ENCODE data around the gene CD6.

The CD6 gene, protein sequence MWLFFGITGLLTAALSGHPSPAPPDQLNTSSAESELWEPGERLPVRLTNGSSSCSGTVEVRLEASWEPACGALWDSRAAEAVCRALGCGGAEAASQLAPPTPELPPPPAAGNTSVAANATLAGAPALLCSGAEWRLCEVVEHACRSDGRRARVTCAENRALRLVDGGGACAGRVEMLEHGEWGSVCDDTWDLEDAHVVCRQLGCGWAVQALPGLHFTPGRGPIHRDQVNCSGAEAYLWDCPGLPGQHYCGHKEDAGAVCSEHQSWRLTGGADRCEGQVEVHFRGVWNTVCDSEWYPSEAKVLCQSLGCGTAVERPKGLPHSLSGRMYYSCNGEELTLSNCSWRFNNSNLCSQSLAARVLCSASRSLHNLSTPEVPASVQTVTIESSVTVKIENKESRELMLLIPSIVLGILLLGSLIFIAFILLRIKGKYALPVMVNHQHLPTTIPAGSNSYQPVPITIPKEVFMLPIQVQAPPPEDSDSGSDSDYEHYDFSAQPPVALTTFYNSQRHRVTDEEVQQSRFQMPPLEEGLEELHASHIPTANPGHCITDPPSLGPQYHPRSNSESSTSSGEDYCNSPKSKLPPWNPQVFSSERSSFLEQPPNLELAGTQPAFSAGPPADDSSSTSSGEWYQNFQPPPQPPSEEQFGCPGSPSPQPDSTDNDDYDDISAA

DNA sequence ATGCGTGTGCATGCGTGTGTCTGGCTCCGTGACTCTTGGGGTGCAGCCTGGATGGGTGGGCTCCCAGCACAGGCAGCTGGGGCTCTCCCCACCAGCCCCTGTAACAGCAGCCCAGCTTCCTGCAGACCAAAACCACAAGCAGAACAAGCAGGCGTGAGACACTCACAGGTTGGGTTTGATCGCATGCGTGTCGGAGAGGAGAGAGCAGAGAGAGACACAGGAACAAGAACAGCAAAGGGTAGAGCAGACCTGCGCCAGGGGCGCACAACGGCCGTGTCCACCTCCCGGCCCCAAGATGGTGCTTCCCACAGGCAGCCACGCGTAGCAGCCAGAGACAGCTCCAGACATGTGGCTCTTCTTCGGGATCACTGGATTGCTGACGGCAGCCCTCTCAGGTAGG lies at the start of gene CD6:
CD6 (plus strand) TSS at position 161 of the 400 bp plus-strand sequence; CDS start at position 347, 186 bp downstream.
- in situ Hi-C loops (cut with HindIII; ENCODE audit: low sequenced_read_pairs): no loop called here

DNA sequence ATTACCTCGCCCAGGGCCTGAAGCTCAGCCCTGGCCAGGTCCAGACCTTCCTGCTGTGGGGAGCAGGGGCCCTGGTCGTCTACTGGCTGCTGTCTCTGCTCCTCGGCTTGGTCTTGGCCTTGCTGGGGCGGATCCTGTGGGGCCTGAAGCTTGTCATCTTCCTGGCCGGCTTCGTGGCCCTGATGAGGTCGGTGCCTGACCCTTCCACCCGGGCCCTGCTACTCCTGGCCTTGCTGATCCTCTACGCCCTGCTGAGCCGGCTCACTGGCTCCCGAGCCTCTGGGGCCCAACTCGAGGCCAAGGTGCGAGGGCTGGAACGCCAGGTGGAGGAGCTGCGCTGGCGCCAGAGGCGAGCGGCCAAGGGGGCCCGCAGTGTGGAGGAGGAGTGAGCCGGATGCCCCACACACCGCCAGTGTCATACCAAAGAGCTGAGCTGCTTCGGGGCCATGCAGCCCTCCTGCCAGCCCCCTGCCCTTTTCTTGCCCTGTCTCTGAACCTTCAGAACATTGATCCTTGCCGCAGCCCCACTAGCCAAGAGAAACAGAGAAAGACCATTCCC lies 49.6 kb upstream of the CD6 start:
- in situ Hi-C loops (cut with HindIII; ENCODE audit: low sequenced_read_pairs): no loop called here

DNA sequence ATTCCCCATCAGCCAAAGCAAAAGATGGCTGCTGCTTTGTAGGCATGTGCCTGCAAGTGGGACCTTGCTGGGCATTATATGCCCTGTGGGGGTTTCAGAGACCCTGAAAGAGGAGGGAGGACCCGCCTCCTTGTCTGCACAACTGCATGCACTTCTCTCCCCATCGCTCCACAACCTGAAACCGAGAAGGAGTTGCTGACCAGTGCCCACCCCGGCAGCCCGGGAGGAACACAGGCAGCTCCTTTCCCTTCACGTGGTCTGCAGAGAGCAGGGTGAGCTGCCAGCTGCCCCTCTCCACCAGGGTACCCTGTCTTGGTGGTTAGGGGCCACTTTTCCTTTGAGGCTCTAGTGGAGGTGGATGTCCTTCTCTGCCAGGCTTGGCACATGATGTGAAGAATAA lies 48.6 kb upstream of the CD6 start:
- in situ Hi-C loops (cut with HindIII; ENCODE audit: low sequenced_read_pairs): no loop called here

DNA sequence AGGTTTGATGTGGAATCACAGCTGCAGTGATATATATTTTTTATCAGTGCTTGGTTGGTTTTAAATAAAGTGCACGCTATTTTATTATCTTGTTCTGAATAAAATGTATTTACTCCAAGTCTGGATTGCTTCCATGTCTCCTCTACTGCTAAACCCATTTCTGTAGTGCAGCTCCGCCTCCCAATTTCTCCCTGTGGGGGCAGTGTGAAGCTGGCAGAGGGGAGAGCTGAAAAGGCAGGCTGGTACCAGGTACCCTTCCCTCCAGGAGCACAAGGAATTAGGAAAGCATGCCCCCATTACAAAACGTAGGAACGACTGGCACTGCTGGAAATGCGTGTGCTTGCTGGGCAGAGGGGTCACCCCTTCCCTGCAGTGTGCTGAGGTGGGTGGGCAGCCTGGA lies 48.2 kb upstream of the CD6 start:
- in situ Hi-C loops (cut with HindIII; ENCODE audit: low sequenced_read_pairs): no loop called here

DNA sequence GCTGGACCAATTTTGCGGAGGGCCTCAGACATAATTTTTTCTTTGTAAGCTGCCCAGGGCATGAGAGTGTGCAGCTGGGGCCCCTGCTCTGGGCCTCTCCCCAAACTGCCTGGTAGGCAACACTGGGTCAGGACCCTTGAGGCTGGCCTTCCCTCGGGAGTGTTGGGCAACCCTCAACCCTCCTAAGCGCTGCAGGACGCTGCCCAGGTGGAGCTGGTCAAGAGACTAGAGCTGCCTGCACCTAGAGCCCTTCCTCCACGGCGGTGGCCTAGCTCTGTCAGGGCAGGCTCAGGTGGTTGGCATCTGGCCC lies 47.7 kb upstream of the CD6 start:
- in situ Hi-C loops (cut with HindIII; ENCODE audit: low sequenced_read_pairs): no loop called here

DNA sequence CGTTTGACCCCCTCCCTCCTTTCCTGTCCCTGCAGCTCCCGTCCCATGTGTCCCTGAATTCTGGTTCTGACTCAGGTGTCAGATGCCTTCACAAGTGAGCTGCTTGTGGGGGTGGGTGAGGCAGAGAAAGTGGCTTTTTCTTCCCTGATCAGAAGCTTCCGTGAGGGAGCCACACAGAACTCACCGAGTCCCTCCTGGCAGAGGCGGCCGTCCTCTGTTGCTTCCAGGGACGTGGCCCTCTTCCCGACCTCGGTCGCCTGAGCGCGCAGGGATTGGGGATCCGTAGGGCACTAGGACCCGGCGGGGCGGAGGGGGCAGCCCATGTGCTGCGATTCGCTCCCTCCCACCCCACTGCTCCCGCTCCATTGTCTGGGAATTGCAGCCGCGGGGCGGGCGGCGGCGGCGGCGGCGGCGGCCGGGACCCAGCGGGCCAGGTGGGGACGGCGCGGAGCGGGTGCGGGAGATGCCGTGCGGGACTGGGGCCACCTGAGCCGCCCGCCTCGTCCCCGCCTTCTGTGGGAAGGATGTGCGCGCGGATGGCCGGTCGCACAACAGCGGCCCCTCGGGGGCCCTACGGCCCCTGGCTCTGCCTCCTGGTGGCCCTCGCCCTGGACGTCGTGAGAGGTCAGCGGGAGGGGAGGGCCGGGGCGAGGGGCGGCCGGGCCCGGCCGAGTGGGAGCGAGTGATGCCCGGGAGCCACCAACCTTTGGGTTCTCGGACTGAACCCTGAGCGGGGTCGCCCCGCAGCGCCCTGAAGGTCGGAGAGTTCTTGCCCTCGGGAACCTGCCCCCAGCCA lies 47.2 kb upstream of the CD6 start, which contains the start of gene TMEM132A:
TMEM132A (plus strand) TSS at position 351 of the 796 bp plus-strand sequence; CDS start at position 525, 174 bp downstream.
- in situ Hi-C loops (cut with HindIII; ENCODE audit: low sequenced_read_pairs): no loop called here

DNA sequence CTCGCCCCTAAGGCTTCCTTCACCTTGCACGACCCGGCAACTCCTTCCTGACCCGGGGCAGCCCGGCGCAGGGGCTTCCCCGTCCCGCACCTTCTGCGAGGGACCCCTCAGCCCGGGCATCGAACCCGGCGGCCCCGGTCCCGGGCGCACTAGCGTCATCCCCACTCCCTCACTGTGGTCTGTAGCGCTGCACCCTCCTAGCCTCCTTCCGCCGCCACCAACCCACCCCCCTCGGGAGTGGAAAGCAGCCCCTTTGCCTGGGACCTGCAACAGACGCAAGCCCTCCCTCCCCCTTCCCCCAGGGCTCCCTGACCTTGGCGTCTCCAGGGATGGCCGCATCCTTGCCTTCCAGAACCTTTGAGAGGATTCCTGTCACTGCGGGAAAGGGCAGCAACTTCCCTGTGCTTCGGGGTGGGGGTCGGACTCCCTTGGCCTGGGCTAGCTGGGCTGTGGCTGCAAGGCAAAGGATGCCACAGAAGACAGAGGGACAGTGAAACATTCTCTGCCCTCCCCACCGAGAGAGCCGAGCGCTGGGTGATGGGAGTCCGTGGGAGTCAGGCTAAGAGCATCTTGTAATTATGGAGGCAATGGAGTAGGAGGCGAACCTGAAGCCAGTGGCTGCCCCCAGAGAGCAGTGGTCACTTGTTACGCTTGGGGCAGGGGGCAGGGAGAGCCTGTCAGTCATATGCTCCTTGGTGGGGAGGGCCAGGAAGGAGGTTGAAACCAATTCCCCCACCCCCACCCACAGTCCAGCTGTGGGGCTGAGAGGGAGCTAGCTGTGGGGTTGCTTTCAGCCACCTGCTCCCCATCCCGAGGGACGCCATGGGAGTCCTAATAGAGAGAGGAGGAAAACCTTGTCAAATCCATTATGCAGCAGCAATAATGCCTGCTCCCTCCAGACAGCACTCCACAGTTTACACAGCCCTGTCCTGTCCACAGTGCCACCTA lies 46.3 kb upstream of the CD6 start:
- in situ Hi-C loops (cut with HindIII; ENCODE audit: low sequenced_read_pairs): no loop called here

DNA sequence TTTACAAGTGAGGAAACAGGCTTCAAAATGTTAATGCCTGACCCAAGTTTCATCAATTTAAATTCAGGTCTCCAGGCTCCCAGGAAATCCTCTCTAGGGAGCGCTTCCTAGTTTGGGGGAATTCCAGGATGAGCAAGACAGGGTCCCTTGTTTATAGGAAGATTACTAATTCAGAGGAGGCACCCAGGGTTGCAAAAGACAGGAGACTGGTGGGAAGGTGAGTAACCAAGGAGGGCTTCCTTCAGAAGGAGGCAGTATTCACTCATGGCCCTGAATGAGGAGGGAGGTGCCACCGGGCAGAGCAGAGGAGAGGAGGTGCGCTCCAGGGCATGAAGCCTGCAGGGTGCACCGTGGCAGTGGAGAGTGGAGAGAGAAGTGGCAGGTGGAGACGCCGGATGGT lies 45.6 kb upstream of the CD6 start:
- in situ Hi-C loops (cut with HindIII; ENCODE audit: low sequenced_read_pairs): no loop called here

DNA sequence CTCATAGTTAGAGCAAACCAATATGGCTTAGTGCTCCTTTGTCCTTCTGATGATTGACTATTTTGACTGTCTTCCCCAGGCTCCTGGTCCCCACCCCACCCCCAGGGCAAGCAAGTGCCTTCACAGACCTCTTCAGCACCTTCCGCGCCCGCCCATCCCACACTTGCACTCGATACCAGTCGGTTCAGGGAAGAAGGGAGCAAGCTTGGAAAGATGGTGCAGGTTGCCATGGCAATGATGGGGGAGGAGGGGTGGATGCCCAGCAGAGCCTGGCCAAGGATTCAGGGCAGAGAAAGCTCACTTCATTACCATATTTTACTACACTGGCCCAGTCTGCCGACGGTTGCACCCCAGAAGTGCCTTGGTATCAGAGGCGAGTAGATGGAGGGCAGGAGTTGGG lies 45.0 kb upstream of the CD6 start:
- in situ Hi-C loops (cut with HindIII; ENCODE audit: low sequenced_read_pairs): no loop called here

DNA sequence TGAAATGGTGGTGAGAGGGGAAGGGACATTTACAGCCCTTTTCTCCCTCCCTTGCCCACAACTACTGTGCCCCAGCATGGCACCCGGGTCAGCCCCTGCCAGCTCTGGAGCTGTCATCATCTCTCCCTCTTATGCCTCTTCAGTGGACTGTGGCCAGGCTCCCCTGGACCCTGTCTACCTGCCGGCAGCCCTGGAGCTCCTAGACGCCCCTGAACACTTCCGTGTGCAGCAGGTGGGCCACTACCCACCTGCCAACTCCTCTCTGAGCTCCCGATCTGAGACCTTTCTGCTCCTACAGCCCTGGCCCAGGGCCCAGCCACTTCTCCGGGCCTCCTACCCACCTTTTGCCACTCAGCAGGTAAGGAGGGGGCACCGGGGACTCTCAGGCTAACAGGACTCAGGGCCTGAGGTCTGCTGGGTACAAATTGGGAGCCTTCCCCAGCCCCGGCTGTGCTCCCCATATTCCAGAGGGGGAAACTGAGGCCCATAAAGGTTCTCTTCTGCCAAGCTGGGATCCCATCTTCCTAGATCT lies 44.4 kb upstream of the CD6 start:
- in situ Hi-C loops (cut with HindIII; ENCODE audit: low sequenced_read_pairs): no loop called here

DNA sequence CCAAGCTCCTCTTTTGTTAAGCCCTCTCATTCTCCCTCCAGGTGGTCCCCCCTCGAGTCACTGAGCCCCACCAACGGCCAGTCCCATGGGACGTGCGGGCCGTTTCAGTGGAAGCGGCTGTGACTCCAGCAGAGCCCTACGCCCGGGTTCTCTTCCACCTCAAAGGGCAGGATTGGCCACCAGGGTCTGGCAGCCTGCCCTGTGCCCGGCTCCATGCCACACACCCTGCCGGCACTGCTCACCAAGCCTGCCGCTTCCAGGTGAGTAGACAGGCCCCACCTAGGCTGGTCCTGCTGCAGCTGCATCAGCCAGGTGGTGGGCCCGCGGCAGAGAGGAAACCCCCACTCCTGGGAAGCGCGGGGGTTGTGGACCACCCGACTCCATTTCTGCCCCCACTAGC lies 43.9 kb upstream of the CD6 start:
- in situ Hi-C loops (cut with HindIII; ENCODE audit: low sequenced_read_pairs): no loop called here

DNA sequence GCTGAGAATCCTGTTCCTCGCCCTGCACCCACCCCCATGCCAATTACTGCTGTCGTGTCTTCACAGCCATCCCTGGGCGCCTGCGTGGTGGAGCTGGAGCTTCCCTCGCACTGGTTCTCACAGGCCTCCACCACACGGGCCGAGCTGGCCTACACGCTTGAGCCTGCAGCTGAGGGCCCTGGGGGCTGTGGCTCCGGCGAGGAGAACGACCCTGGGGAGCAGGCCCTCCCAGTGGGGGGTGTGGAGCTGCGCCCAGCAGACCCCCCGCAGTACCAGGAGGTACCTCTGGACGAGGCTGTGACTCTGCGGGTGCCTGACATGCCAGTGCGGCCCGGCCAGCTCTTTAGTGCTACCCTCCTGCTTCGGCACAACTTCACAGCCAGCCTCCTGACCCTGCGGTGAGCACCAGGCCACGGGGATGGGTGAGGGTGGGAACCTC lies 42.9 kb upstream of the CD6 start:
- in situ Hi-C loops (cut with HindIII; ENCODE audit: low sequenced_read_pairs): no loop called here

DNA sequence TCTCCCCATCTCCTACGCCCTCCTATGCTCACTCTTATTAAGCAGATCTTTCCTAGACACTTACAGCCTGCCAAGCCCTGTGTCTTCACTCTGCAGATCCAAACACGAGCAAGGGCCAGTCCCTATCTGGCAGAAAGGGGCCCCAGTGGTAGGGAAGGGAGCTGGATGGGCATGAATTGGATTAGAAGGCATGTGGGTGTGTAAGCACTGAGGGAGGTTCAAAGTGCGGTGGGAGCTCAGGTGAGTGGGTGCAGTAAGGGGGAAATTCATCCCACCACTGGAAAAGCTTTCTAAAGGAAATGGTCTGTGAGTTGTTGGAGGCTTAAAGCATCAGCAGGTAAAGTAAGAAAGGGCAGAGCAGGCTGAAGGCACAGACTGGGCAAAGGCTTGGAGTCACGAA lies 41.7 kb upstream of the CD6 start:
- in situ Hi-C loops (cut with HindIII; ENCODE audit: low sequenced_read_pairs): no loop called here

DNA sequence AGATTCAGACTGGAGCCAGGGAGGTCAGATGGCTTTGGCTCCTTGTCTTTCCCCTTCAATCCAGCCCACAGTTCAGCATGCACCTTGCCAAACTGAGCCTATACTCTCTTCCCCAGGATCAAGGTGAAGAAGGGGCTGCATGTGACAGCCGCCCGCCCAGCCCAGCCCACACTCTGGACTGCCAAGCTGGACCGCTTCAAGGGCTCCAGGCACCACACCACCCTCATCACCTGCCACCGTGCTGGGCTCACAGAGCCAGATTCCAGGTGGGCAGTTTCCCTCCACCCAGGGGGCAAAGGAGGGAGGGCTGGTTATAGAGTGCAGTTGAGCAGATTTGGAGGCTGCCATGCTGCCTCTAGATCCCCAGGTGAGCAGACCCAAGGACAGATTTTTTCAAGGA lies 41.1 kb upstream of the CD6 start:
- in situ Hi-C loops (cut with HindIII; ENCODE audit: low sequenced_read_pairs): no loop called here

DNA sequence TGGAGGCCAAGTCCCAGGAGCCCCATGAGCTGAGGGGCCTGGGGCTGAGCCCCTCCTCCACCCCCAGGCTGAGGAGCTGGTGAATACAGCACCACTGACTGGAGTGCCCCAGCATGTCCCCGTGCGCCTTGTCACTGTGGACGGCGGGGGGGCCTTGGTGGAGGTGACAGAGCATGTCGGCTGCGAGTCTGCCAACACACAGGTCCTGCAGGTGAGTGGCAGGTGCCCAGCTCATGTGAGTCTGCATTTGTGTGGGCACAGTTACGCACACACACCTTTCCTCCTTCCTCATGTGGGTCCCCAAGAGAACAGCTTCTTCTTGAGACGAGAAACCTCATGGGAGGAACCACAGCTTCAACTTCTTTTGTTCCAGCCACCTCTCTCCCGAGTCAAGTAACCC lies 39.6 kb upstream of the CD6 start:
- in situ Hi-C loops (cut with HindIII; ENCODE audit: low sequenced_read_pairs): no loop called here

DNA sequence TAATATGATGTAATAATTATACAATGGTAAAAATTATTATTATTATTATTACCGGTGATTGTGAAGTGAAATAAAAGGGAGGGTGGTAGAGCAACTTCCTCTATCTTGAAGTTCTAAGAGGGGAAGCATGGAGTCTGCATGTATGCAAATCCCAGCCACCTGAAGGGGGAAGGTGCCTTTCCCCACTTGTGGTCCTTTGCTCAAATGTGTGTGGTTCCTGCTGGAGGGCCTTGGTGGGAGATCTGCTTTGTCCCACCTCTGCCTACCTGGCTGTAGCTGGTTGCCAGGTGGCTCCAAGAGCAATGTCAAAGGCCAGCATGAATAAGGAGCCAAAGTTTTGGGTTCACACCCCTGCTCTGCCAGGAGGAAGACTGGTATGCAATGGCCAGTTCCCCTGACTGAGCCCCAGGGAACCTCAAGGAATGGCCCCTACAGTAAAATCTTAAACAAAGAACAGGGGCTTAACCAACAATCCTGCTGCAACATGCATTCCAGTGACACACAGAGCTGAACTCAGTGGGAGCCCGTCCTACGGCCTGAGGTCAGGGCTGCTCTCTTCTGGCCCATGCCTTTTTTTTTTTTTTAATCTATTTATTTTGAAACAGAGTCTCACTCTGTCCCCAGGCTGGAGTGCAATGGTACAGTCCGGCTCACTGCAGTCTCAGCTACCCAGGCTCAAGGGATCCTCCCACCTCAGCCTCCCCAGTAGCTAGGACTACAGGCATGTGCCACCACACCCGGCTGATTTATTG lies 38.7 kb upstream of the CD6 start:
- in situ Hi-C loops (cut with HindIII; ENCODE audit: low sequenced_read_pairs): no loop called here

DNA sequence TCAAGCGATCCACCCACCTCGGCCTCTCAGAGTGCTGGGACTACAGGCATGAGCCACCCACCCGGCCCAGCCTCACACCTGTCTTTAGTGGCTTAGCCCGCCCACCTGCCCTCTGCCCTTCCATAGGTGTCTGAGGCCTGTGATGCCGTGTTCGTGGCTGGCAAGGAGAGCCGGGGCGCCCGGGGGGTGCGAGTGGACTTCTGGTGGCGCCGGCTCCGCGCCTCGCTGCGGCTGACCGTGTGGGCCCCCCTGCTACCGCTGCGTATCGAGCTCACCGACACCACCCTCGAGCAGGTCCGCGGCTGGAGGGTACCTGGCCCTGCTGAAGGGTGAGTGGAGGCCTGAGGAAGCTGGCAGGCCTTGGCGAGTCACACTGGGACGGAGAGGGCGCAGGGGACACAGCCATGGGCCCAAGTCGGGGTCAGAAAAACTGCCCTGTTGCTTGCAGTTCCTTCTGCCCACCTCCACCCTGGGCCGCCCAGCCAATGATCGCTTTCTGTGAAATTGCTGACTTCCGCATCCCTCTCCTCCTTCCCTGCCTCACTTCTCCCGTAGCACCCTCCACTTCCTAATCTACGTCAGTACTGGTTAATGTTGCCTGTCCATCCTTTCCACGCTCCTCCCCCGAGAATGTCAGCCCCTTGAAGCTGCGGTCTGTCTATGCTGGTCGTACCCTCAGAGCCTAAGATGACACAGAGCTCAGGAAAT lies 37.9 kb upstream of the CD6 start:
- in situ Hi-C loops (cut with HindIII; ENCODE audit: low sequenced_read_pairs): no loop called here

DNA sequence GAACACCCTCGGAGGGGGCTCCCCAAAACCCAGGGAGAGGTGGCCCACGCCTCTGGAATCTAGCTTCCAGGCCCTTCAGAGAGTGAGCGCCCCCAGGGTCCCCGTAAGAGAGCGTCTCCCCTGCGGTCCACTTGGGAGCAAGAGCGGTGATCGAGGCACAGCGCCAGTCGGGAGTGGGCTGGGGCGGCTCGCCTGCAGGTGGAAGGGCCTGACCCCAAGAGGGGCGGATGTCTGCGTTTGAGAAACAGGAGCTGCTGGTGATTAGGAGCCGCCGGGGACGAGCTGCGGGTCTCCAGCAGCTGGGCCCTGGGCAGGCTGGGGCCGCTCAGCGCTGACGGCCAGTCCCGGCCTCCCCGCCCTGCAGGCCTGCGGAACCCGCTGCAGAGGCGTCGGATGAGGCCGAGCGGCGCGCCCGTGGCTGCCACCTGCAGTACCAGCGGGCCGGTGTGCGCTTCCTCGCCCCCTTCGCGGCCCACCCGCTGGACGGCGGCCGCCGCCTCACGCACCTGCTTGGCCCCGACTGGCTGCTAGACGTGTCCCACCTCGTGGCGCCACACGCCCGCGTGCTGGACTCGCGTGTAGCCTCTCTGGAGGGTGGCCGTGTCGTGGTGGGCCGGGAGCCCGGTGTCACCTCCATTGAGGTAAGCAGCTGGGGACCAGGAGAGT lies 37.2 kb upstream of the CD6 start:
- in situ Hi-C loops (cut with HindIII; ENCODE audit: low sequenced_read_pairs): no loop called here

Measured in DLD1 (cell line).